B cell (primary cell): ENCODE data around the gene MAFG.

Experiments used
- CTCF ChIP-seq: fragments of 200-600 bp; IDR thresholded peaks from one replicate; pipeline ENCODE4 v1.8.0; 2022; ENCODE audit warnings: antibody characterized with exemption, mild to moderate bottlenecking
- EZH2 ChIP-seq: IDR thresholded peaks from 2 replicates; pipeline ENCODE4 v1.6.1; 2012; ENCODE audit warnings: borderline replicate concordance, low read depth, mild to moderate bottlenecking, moderate library complexity, low read length; ENCODE audit not compliant: insufficient read depth, poor library complexity, severe bottlenecking

DNA sequence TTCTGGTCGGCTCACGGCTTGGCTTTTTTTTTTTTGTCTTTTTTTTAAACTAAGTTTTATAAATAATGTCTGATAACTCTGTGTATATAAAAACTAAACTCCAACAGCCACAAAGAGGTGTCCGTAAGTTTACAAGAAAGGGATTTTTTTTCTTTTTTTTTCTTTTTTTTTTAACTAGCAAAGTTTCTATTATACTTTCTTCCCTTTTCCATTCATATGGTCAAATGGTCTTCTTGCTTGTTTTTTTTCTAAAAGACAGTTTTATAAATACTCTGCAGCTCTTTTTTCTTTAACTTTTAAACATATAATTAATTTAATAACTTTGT, 6.0 kb downstream of the MAFG start:
- TF ChIP-seq CTCF = no peak
- TF ChIP-seq EZH2 = no peak
